ENCODE measurements around the gene SMYD3.
"Not testable (repeated sequence)": the region's sequence is repeated elsewhere in the genome, so short reads cannot be mapped to it uniquely, and the experiment has no call there.

DNA sequence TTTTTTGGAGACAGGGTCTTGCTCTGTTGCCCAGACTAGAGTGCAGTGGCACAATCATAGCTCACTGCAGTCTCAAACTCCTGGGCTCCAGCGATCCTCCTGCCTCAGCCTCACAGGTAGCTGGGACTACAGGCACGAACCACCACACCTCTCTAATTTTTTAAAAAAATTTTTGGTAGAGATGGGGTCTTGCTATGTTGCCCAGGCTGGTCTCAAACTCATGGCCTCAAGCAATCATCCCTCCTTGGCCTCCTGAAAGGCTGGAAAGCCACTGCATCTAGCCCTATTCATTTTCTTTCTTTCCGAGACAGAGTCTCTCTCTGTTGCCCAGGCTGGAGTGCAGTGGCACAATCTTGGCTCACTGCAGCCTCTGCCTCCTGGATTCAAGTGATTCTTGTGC lies 793.1 kb downstream of the SMYD3 start:
- not testable (repeated sequence) for TF ChIP-seq ELF1 (CRISPR knock-in tag; IDR thresholded peaks at IDR 0.05); EP300 (IDR thresholded peaks at IDR 0.05; ENCODE audit: low read depth in 2 of 2, low read length in 2 of 2); EP300 (CRISPR knock-in tag; IDR thresholded peaks at IDR 0.05; ENCODE audit: borderline replicate concordance); ZNF660 (CRISPR knock-in tag; IDR thresholded peaks at IDR 0.05; ENCODE audit: borderline replicate concordance, low read depth); FOSL1 (CRISPR knock-in tag; IDR thresholded peaks at IDR 0.05; ENCODE audit: borderline replicate concordance); SALL2 (CRISPR knock-in tag; IDR thresholded peaks at IDR 0.05)
